WTC11 (cell line): ENCODE data around the gene KCNN1. TPM values are rescaled to one million over a fixed set of nuclear protein-coding genes. Genes with fewer than 3 reads are reported as not detected.

Source experiments
- ATAC-seq: fragments of 200-7000 bp; cut with Tn5 transposase; 2 replicates; pipeline ENCODE4 v1.10.0; 2021; ENCODE audit warnings: mild to moderate bottlenecking, moderate library complexity
- CTCF ChIA-PET: fragments of 300-600 bp; sonication (Branson Sonifier 250); formaldehyde crosslinking; loops from one replicate; lab custom pipeline; 2021; ENCODE audit warnings: antibody characterized with exemption; lab: Charles Lee
- POLR2A ChIA-PET: fragments of 350-600 bp; sonication (Branson Sonifier 250); formaldehyde crosslinking; loops from one replicate; lab custom pipeline; 2021; ENCODE audit warnings: antibody characterized with exemption; lab: Charles Lee
- DNase-seq: peaks from one replicate; pipeline ENCODE4 v3.0.0; 2021; ENCODE audit warnings: low spot score
- H3K27ac Mint-ChIP-seq: 2 replicates; pipeline ENCODE4 v1.8.0; 2021; ENCODE audit warnings: mixed read lengths
- H3K27me3 Mint-ChIP-seq: 2 replicates; pipeline ENCODE4 v1.8.0; 2021; ENCODE audit warnings: low read depth, mild to moderate bottlenecking, moderate library complexity, mixed read lengths
- H3K36me3 Mint-ChIP-seq: 2 replicates; pipeline ENCODE4 v1.8.0; 2021; ENCODE audit warnings: mixed read lengths
- H3K4me1 Mint-ChIP-seq: 2 replicates; pipeline ENCODE4 v1.8.0; 2022; ENCODE audit warnings: mixed read lengths
- H3K4me3 Mint-ChIP-seq: 2 replicates; pipeline ENCODE4 v1.8.0; 2021; ENCODE audit warnings: mild to moderate bottlenecking, moderate library complexity, mixed read lengths
- H3K9me3 Mint-ChIP-seq: 2 replicates; pipeline ENCODE4 v1.8.0; 2021; ENCODE audit warnings: mixed read lengths
- ATF6 ChIP-seq: sonication (generic); formaldehyde crosslinking; IDR thresholded peaks from 2 replicates; pipeline ENCODE4 v1.8.1; 2023; ENCODE audit warnings: mild to moderate bottlenecking, missing genetic modification reagents
- CBFB ChIP-seq: sonication (generic); formaldehyde crosslinking; IDR thresholded peaks from 2 replicates; pipeline ENCODE4 v1.8.1; 2022; ENCODE audit warnings: mild to moderate bottlenecking, low read depth, missing genetic modification reagents
- CREB1 ChIP-seq: sonication (generic); formaldehyde crosslinking; IDR thresholded peaks from 2 replicates; pipeline ENCODE4 v1.8.0; 2023; ENCODE audit warnings: mild to moderate bottlenecking, missing genetic modification reagents
- E2F5 ChIP-seq: sonication (generic); formaldehyde crosslinking; IDR thresholded peaks from 2 replicates; pipeline ENCODE4 v1.8.1; 2022; ENCODE audit warnings: mild to moderate bottlenecking, moderate library complexity, missing genetic modification reagents
- IRF2 ChIP-seq: sonication (generic); formaldehyde crosslinking; IDR thresholded peaks from 2 replicates; pipeline ENCODE4 v1.8.0; 2022; ENCODE audit warnings: low read depth, missing genetic modification reagents, borderline replicate concordance
- MLX ChIP-seq: sonication (generic); formaldehyde crosslinking; IDR thresholded peaks from 2 replicates; pipeline ENCODE4 v1.8.1; 2023; ENCODE audit warnings: mild to moderate bottlenecking, missing genetic modification reagents, moderate library complexity
- MXD4 ChIP-seq: fragments of 250-450 bp; sonication (Bioruptor Pico); IDR thresholded peaks from 2 replicates; pipeline ENCODE4 v1.8.0; 2021; ENCODE audit warnings: mild to moderate bottlenecking, moderate library complexity, borderline replicate concordance
- PRDM15 ChIP-seq: sonication (generic); formaldehyde crosslinking; IDR thresholded peaks from 2 replicates; pipeline ENCODE4 v1.8.0; 2022; ENCODE audit warnings: missing genetic modification reagents
- PRRX2 ChIP-seq: fragments of 250-450 bp; sonication (Bioruptor Pico); IDR thresholded peaks from 2 replicates; pipeline ENCODE4 v1.8.0; 2021; ENCODE audit warnings: mild to moderate bottlenecking
- RELA ChIP-seq: sonication (generic); formaldehyde crosslinking; IDR thresholded peaks from 2 replicates; pipeline ENCODE4 v1.8.1; 2022; ENCODE audit warnings: missing genetic modification reagents, mild to moderate bottlenecking, borderline replicate concordance
- RORB ChIP-seq: fragments of 250-450 bp; sonication (Bioruptor Pico); IDR thresholded peaks from 2 replicates; pipeline ENCODE4 v1.9.0; 2021; ENCODE audit warnings: mild to moderate bottlenecking
- USF1 ChIP-seq: sonication (generic); formaldehyde crosslinking; IDR thresholded peaks from 2 replicates; pipeline ENCODE4 v1.8.0; 2022; ENCODE audit warnings: mild to moderate bottlenecking, missing genetic modification reagents
- USF2 ChIP-seq: sonication (generic); formaldehyde crosslinking; IDR thresholded peaks from 2 replicates; pipeline ENCODE4 v1.8.1; 2023; ENCODE audit warnings: mild to moderate bottlenecking, missing genetic modification reagents, moderate library complexity
- ZNF121 ChIP-seq: sonication (generic); formaldehyde crosslinking; IDR thresholded peaks from 2 replicates; pipeline ENCODE4 v1.8.0; 2023; ENCODE audit warnings: missing genetic modification reagents
- ZNF219 ChIP-seq: sonication (generic); formaldehyde crosslinking; IDR thresholded peaks from 2 replicates; pipeline ENCODE4 v1.8.0; 2023; ENCODE audit warnings: missing genetic modification reagents, mild to moderate bottlenecking, borderline replicate concordance
- total RNA-seq: library from RNA; stranded (reverse); gene quantifications from 3 replicates; pipeline ENCODE4 v1.2.3, GENCODE V29; 2021

The KCNN1 gene
- total RNA-seq, 1 experiment from 2014 or later, result 15.3 TPM

- Mint-ChIP-seq H3K36me3 (peaks cover 4% of the 10 kb centered on the region; the same call in 1 of the 2 replicates), H3K4me1 (peaks cover 6% of the 10 kb centered on the region), H3K4me3 (no peak overlapping the region), H3K9me3 (no peaks in the 10 kb centered on the region), H3K27me3 (peaks cover 5% of the 10 kb centered on the region), H3K27ac (no peak overlapping the region)
- TF ChIP-seq RORB (no peak), MLX (CRISPR knock-in tag) (no peak), ATF6 (CRISPR knock-in tag) (no peak), RELA (CRISPR knock-in tag) (no peak), USF1 (CRISPR knock-in tag) (no peak), PRDM15 (CRISPR knock-in tag) (no peak), ZNF121 (CRISPR knock-in tag) (no peak), CREB1 (CRISPR knock-in tag) (no peak), E2F5 (CRISPR knock-in tag) (no peak), ZNF219 (no peak), CBFB (CRISPR knock-in tag) (no peak), MXD4 (CRISPR knock-in tag) (no peak)
- ChIA-PET CTCF (no interaction called here), POLR2A (no interaction called here)
- DNase-seq (no peak), ATAC-seq (no peak)
Observed at GRCh38 chr19:17972230-17972629, 5.3 kb downstream of the KCNN1 start.

- POLR2A ChIA-PET, result no interaction called here
- no peaks in the 10 kb centered on the region for H3K4me1 Mint-ChIP-seq
- H3K4me3 Mint-ChIP-seq, result no peak overlapping the region
- ATAC-seq, result no peak
- TF ChIP-seq ZNF219, result no peak
- no peak for TF ChIP-seq MLX (CRISPR knock-in tag)
- no peak for TF ChIP-seq USF2 (CRISPR knock-in tag)
- no peak for TF ChIP-seq IRF2
- TF ChIP-seq PRRX2 (CRISPR knock-in tag), result no peak
- H3K9me3 Mint-ChIP-seq, result no peaks in the 10 kb centered on the region
- DNase-seq, result no peak
- no peak overlapping the region for H3K27ac Mint-ChIP-seq
- CTCF ChIA-PET, result no interaction called here
- no peaks in the 10 kb centered on the region for H3K27me3 Mint-ChIP-seq
- peaks cover 10% of the 10 kb centered on the region for H3K36me3 Mint-ChIP-seq
Observed at GRCh38 chr19:17973759-17974158, 6.9 kb downstream of the KCNN1 start.
